AG09319 (cell line): ENCODE measurements around the gene TERT.

Experiments
- DNase-seq: peaks from one replicate; pipeline ENCODE4 v3.0.0-alpha.2; 2010; ENCODE audit warnings: low read depth; ENCODE audit errors: extremely low read depth
- CTCF ChIP-seq: IDR thresholded peaks from 2 replicates; pipeline ENCODE4 v1.5.1; 2011; ENCODE audit warnings: low read depth, mild to moderate bottlenecking, inconsistent platforms, low read length, moderate library complexity

Gene TERT

GRCh38 chr5:1203968-1204692 is 90.7 kb downstream of the TERT start:
- TF ChIP-seq CTCF, result no peak
- no peak for DNase-seq

GRCh38 chr5:1203311-1203967 is 91.4 kb downstream of the TERT start:
- no peak for DNase-seq
- TF ChIP-seq CTCF, result no peak
